ENCODE measurements around the gene HES3. TPM values are rescaled to one million over a fixed set of nuclear protein-coding genes. Genes with fewer than 3 reads are reported as not detected.
A peak's percentile ranks its signal among the peaks of the same experiment; 100 is the strongest.
"Not testable (repeated sequence)": the region's sequence is repeated elsewhere in the genome, so short reads cannot be mapped to it uniquely, and the experiment has no call there.

The HES3 gene
- polyA plus RNA-seq, 1 donor: not detected

DNA sequence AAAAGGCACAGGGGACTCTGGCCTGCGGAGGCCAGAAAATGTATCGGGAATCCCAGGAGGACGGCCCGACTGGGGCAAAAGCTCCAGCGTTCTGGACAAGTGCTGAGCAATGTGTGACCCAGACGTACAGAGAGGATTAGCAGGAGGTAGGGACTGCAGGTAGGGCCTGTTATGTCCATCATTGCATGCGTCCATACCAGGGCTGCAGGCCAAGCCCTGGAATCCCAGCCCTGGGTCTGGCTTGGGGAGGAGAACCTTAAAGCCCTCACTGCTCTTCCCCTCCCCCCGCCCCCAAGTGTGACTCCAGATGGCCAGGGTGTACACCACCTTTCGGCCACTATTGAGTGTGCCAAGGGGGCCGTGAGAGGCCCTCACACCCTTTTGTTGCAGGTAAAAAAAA lies 36.1 kb upstream of the HES3 start:
- WGBS (ENCODE audit: insufficient coverage, low lambda C conversion rate): 100% methylated on average over 3 of the region's 10 CpGs
- peaks cover 3% of the 10 kb centered on the region for H3K9me3 ChIP-seq (ENCODE audit: control insufficient read depth, low read depth, low read length)
- H3K4me3 ChIP-seq (ENCODE audit: low read length): no peak overlapping the region
- H3K36me3 ChIP-seq (ENCODE audit: control insufficient read depth, insufficient read depth, low read length): peaks cover 17% of the 10 kb centered on the region
- H3K27me3 ChIP-seq (ENCODE audit: control insufficient read depth, insufficient read depth, low read length): peaks cover 6% of the 10 kb centered on the region
- H3K4me1 ChIP-seq (ENCODE audit: control insufficient read depth, insufficient read depth, low read length): peaks cover 16% of the 10 kb centered on the region
- DNase-seq: no peak
- H3K27ac ChIP-seq (ENCODE audit: low read length): no peak overlapping the region

- H3K27ac ChIP-seq (ENCODE audit: low read length): no peak overlapping the region
- H3K4me1 ChIP-seq (ENCODE audit: control insufficient read depth, insufficient read depth, low read length): peaks cover 16% of the 10 kb centered on the region
- H3K27me3 ChIP-seq (ENCODE audit: control insufficient read depth, insufficient read depth, low read length): peaks cover 6% of the 10 kb centered on the region
- peak overlapping the region; percentile 18 for H3K4me3 ChIP-seq (ENCODE audit: low read length)
- DNase-seq: peak; percentile 61 to 65
- H3K9me3 ChIP-seq (ENCODE audit: control insufficient read depth, low read depth, low read length): peaks cover 3% of the 10 kb centered on the region
- WGBS (ENCODE audit: insufficient coverage, low lambda C conversion rate): no CpG with 5 or more reads among the region's 99 CpGs
- peaks cover 20% of the 10 kb centered on the region for H3K36me3 ChIP-seq (ENCODE audit: control insufficient read depth, insufficient read depth, low read length)
Measured at GRCh38 chr1:6208723-6209660, 35.0 kb upstream of the HES3 start.

DNA sequence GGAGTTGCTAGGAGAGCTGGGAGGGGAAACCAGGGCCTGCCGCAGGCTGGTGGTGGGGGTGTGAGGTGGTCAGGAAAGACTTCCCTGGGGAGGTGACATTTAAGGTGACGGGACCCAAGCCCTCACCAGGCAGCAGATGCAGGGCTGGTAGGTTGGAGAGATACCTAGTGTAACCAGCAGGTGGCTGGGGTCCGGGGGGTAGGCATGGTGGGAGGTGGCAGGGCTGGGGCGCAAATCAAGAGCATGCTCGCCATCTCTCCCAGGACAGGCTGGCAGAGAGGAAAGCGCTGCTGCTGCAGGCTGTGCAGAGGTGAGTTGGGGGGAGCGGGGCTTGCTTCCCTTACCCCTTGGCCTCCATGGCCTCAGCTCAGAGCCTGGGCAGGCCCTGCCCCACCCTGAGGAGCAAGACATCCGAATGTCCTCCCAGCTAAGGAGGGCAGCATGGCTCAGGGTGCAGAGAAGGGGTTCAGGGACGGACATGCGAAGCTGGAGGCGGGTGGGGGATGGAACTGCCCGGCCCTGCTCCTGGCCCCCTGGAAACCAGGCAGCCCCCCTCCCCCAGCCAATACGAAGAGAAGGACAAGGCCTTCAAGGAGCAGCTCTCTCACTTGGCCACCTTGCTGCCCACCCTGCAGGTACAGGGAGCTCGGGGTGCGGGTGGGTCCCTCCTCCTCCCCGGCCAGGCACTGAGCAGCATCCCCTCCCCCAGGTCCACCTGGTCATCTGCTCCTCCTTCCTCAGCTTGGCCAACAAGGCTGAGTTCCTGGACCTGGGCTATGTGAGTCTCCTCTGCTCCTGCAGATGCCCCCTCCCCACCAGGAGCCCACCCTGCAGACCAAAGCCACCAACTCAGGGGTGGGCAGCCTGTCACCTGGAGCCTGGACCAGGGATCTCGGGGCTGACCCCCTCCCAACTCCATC lies 34.1 kb upstream of the HES3 start:
- Histone ChIP-seq H3K36me3 (ENCODE audit: control insufficient read depth, insufficient read depth, low read length) (peaks cover 20% of the 10 kb centered on the region), H3K27me3 (ENCODE audit: control insufficient read depth, insufficient read depth, low read length) (peaks cover 6% of the 10 kb centered on the region), H3K27ac (ENCODE audit: low read length) (no peak overlapping the region), H3K9me3 (ENCODE audit: control insufficient read depth, low read depth, low read length) (peaks cover 3% of the 10 kb centered on the region), H3K4me1 (ENCODE audit: control insufficient read depth, insufficient read depth, low read length) (peaks cover 12% of the 10 kb centered on the region), H3K4me3 (ENCODE audit: low read length) (peak overlapping the region; percentile 13)
- no peak for DNase-seq
- WGBS (ENCODE audit: insufficient coverage, low lambda C conversion rate): no CpG with 5 or more reads among the region's 17 CpGs

- Histone ChIP-seq H3K9me3 (ENCODE audit: control insufficient read depth, low read depth, low read length) (peaks cover under 1% of the 10 kb centered on the region), H3K27ac (ENCODE audit: low read length) (no peak overlapping the region), H3K27me3 (ENCODE audit: control insufficient read depth, insufficient read depth, low read length) (peaks cover 4% of the 10 kb centered on the region), H3K4me1 (ENCODE audit: control insufficient read depth, insufficient read depth, low read length) (peaks cover 10% of the 10 kb centered on the region), H3K4me3 (ENCODE audit: low read length) (no peak overlapping the region), H3K36me3 (ENCODE audit: control insufficient read depth, insufficient read depth, low read length) (peaks cover 22% of the 10 kb centered on the region)
- no CpG with 5 or more reads among the region's 29 CpGs for WGBS (ENCODE audit: insufficient coverage, low lambda C conversion rate)
- no peak for DNase-seq
Measured at GRCh38 chr1:6210591-6211355, 33.2 kb upstream of the HES3 start.

DNA sequence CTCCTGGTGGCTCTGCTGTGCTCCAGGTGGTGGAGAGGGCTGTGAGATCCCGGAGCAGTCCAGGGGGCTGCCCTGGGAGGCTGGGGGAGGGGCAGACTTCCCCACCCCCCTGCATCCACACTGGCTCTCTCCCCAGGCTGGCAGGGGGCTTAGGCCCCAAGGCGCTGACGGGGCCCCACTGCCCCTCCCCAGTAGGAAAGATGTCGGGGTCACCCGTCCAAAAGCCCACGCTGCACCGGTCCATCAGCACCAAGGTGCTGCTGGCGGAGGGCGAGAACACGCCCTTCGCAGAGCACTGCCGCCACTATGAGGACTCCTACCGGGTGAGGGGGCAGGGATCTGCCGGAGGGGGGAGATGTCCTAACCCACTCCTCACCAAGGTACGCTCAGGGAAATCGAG lies 32.2 kb upstream of the HES3 start:
- H3K4me1 ChIP-seq (ENCODE audit: control insufficient read depth, insufficient read depth, low read length): peaks cover 10% of the 10 kb centered on the region
- H3K4me3 ChIP-seq (ENCODE audit: low read length): no peak overlapping the region
- H3K27me3 ChIP-seq (ENCODE audit: control insufficient read depth, insufficient read depth, low read length): no peaks in the 10 kb centered on the region
- no CpG with 5 or more reads among the region's 16 CpGs for WGBS (ENCODE audit: insufficient coverage, low lambda C conversion rate)
- peaks cover 27% of the 10 kb centered on the region for H3K36me3 ChIP-seq (ENCODE audit: control insufficient read depth, insufficient read depth, low read length)
- no peak overlapping the region for H3K27ac ChIP-seq (ENCODE audit: low read length)
- no peaks in the 10 kb centered on the region for H3K9me3 ChIP-seq (ENCODE audit: control insufficient read depth, low read depth, low read length)
- DNase-seq: no peak

DNA sequence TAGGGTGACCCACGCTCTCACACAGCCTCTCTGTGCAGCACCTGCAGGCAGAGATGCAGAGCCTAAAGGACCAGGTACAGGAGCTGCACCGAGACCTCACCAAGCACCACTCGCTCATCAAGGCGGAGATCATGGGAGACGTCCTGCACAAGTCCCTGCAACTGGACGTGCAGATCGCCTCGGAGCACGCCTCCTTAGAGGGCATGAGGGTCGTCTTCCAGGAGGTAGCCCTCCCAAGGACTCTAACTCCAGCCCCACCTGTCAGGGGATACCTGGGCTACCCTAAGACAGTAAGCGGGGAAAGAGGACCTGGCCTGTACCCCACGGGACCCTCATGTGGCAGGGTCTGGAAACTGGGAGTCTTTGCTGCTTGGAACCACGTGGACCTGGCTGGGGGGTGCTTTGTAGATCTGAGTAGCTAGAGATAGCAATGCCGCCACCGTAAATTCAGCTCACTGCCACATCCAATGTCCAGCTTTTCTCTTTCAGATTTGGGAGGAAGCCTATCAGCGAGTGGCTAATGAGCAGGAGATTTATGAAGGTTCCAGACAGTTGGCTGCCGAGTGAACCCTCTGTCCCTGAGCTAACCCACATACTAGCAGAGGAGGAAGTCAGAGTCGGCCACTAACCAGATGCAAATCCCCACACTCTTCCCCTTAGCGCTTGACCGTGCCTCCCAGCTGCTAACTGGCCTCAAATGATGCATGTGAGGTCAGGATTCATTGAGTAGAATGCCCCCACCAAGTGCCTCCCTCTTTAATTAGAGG lies 31.6 kb upstream of the HES3 start:
- no peak overlapping the region for H3K4me3 ChIP-seq (ENCODE audit: low read length)
- H3K4me1 ChIP-seq (ENCODE audit: control insufficient read depth, insufficient read depth, low read length): peaks cover 10% of the 10 kb centered on the region
- no CpG with 5 or more reads among the region's 20 CpGs for WGBS (ENCODE audit: insufficient coverage, low lambda C conversion rate)
- no peaks in the 10 kb centered on the region for H3K27me3 ChIP-seq (ENCODE audit: control insufficient read depth, insufficient read depth, low read length)
- H3K27ac ChIP-seq (ENCODE audit: low read length): no peak overlapping the region
- no peak for DNase-seq
- H3K36me3 ChIP-seq (ENCODE audit: control insufficient read depth, insufficient read depth, low read length): peaks cover 31% of the 10 kb centered on the region
- no peaks in the 10 kb centered on the region for H3K9me3 ChIP-seq (ENCODE audit: control insufficient read depth, low read depth, low read length)

DNA sequence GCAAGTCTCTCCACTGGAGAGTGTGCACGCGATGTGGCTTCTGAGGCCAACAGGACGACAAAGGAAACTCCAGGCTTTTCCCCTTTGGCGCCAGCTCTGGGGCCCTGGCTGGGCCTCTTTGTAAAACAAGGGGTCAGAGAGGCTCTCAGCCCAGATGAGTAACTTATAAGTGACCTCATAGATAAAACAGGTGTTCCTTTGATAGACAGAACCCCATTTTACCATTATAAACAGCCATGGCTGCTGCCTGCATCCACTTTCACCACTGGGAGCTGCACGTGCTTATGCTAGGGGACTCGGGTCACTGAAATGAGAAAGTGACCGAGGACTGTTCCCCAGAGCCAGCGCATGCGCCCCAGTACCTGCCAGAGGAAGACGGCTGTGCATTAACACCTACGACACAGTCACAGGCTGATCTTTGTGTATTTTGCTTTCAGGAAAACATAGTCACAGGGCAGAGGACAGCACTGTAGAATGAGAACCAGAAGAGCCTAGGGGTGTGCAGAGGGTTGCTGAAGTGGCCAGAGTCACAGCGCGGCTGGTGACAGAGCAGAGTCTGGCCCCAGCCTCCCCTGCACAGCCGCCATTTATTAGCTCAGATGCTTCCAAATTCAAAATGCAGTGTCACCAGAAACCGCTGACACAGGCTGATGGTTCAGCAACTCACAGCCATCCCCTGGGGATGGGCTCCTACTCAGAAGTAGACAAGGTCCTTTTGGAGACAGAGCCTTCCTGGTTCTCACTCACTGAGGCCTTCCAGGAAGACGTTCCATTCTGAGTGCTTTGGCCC lies 25.4 kb upstream of the HES3 start:
- Histone ChIP-seq H3K4me3 (ENCODE audit: low read length) (no peak overlapping the region), H3K9me3 (ENCODE audit: control insufficient read depth, low read depth, low read length) (no peaks in the 10 kb centered on the region), H3K27ac (ENCODE audit: low read length) (no peak overlapping the region), H3K36me3 (ENCODE audit: control insufficient read depth, insufficient read depth, low read length) (peaks cover 29% of the 10 kb centered on the region), H3K4me1 (ENCODE audit: control insufficient read depth, insufficient read depth, low read length) (peaks cover 31% of the 10 kb centered on the region), H3K27me3 (ENCODE audit: control insufficient read depth, insufficient read depth, low read length) (no peaks in the 10 kb centered on the region)
- no CpG with 5 or more reads among the region's 16 CpGs for WGBS (ENCODE audit: insufficient coverage, low lambda C conversion rate)
- peak; percentile 49 to 83 for DNase-seq

DNA sequence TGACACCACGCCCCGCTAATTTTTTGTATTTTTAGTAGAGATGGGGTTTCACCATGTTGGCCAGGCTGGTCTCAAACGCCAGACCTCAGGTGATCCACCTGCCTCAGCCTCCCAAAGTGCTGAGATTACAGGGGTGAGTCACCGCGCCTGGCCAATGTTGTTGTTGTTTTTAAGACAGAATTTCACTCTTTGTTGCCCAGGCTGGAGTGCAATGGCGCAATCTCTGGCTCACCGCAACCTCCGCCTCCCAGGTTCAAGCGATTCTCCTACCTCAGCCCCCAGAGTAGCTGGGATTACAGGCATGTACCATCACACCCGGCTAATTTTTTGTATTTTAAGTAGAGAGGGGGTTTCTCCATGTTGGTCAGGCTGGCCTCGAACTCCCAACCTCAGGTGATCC lies 24.3 kb upstream of the HES3 start:
- Histone ChIP-seq H3K4me1 (ENCODE audit: control insufficient read depth, insufficient read depth, low read length) (peaks cover 41% of the 10 kb centered on the region), H3K36me3 (ENCODE audit: control insufficient read depth, insufficient read depth, low read length) (peaks cover 36% of the 10 kb centered on the region)
- not testable (repeated sequence) for DNase-seq; H3K9me3 ChIP-seq (ENCODE audit: control insufficient read depth, low read depth, low read length); H3K27me3 ChIP-seq (ENCODE audit: control insufficient read depth, insufficient read depth, low read length); H3K4me3 ChIP-seq (ENCODE audit: low read length); H3K27ac ChIP-seq (ENCODE audit: low read length)
- WGBS (ENCODE audit: insufficient coverage, low lambda C conversion rate): no CpG with 5 or more reads among the region's 11 CpGs

GRCh38 chr1:6220236-6220635 lies 23.7 kb upstream of the HES3 start:
- Histone ChIP-seq H3K4me3 (ENCODE audit: low read length) (no peak overlapping the region), H3K36me3 (ENCODE audit: control insufficient read depth, insufficient read depth, low read length) (peaks cover 42% of the 10 kb centered on the region), H3K27me3 (ENCODE audit: control insufficient read depth, insufficient read depth, low read length) (no peaks in the 10 kb centered on the region), H3K4me1 (ENCODE audit: control insufficient read depth, insufficient read depth, low read length) (peaks cover 47% of the 10 kb centered on the region), H3K27ac (ENCODE audit: low read length) (no peak overlapping the region), H3K9me3 (ENCODE audit: control insufficient read depth, low read depth, low read length) (no peaks in the 10 kb centered on the region)
- no peak for DNase-seq
- WGBS (ENCODE audit: insufficient coverage, low lambda C conversion rate): no CpG with 5 or more reads among the region's 8 CpGs
